SU-DHL-6 (cell line): ENCODE data around the gene GZMM.

Source experiments
- CTCF ChIP-seq: fragments of 200-600 bp; sonication (generic); IDR thresholded peaks from one replicate; pipeline ENCODE4 v1.5.1; 2017; ENCODE audit warnings: antibody characterized with exemption, mild to moderate bottlenecking, low read length, moderate library complexity; ENCODE audit not compliant: insufficient read depth, poor library complexity, severe bottlenecking
- EZH2phosphoT487 ChIP-seq: fragments of 200-600 bp; sonication (generic), shearing (Covaris generic); conservative IDR thresholded peaks from 2 replicates; pipeline ENCODE4 v1.6.1; 2018; ENCODE audit warnings: mild to moderate bottlenecking, antibody characterized with exemption, low read length, moderate library complexity, mixed read lengths

GRCh38 chr19:570937-571565, 27.2 kb downstream of the GZMM start:
- TF ChIP-seq CTCF (no peak), EZH2phosphoT487 (no peak)
